NCI-H2029 treated with DMSO at 0.1 percent for 48 hours (cell line): ENCODE results near the gene RASGRP1.
"Not testable (repeated sequence)": the region's sequence is repeated elsewhere in the genome, so short reads cannot be mapped to it uniquely, and the experiment has no call there.

Source experiments
- DNase-seq: peaks from one replicate; lab custom pipeline; 2025; lab: John Stamatoyannopoulos, UW

RASGRP1 gene

DNA sequence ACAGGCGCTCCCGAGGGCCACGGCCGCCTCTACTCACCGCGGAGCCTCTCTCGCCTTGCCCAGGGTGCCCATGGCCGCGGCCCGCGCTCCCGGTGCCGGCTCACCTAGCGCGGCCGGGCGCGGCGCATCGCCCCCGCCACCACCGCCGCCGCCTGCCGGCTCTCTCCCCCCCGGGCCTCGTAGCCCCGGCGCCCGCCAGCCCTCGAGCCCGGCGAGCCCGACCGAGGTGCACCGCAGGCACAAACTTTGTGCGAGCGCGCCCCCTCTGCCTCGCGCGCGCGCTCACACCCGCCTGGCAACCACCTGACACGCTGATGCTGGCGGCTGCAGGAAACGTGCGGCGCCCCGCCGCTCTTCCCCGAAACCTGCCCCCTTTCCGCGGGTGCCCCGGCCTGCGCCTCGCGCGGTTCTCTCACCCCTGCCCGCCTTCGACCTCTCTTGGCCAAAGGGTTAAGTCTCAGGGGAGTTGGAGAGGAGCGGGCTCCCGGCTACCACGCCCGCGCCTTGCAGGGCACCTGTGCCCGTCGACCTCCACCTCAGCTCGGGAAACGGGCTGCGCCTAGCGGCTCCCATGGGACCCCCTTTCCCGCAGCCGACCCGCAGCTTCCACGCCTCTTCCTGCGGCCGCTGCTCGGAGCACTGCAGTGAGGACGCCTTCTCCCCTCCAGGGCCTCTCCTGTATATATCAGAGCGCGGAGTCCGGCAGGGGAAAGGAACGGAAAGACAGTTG, at the start of gene RASGRP1:
Gene RASGRP1 (minus strand): TSS at position 258 of the 730 bp plus-strand sequence. CDS start 186 bp downstream, at position 72.
- DNase-seq: no peak

DNA sequence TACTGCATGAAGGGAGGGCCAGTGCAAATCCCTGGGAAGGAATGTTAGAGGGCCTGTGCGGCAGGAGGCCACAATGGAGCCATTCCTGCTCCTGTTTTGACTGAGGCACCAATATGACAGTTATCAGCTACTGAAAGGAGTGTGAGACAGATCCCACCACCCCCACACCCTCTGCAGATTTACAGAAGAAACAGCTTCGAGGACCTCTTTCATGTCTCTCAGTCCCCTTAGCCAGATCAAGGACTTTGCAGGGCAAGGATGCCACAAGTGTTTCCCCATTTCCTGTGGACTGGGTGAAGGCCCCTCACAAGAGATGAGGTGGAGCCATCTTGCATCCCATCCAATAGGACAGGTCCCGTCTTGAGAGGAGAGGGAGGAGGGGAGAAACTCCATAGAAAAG, 48.5 kb upstream of the RASGRP1 start:
- DNase-seq: no peak

DNA sequence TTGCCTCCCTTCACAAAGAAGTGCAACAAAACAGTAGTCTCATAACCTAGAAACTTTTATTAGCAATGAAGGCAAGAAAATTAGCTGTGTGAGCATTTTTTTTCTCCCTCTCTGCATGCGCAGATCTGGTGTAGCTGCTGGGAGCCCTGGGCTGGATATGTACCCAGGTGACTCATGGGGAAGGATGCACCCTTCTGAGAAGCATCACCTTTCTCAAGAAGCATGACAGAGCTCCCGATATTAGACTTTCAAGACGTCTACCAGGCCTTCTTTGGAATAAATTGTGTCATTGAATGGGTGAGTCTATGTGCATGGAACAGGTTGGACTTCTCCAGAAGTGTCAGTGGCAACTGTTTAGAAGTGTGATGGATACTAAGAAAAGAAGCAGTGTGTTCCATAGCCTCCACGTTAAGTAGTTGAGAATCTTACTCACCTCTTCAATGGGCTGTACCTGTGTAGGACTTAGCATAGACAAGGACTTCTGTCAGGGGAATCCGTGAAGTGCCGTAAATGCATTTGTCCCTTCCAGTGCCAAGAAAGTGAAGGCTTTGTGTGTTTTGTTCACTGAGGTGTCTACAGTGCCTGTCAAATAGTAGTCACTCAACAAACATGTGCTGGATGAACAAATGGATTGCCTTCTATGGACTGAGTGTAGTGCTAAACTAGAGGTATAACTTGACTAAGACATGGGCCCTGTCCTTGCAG, 47.7 kb upstream of the RASGRP1 start:
- no peak for DNase-seq

DNA sequence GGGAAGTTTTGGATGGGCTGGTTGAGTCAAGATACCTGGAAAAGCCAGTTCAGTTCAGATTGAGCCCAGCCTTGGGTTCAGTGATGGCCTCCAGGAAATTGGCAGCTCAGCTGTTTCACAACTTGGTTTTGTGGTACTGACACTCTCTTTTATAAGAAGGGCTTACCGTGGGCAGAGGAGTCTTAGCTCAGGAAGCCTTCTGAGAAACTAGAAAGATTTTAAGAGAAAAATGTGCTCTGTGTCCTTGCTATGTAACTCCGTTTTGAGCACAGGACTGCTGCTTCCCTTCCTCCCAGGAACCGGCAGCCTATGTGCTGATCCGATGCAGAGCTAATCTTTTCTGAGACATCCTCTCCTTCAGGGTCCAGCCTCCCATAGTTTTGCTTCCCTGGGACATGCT, 46.6 kb upstream of the RASGRP1 start:
- DNase-seq: no peak

DNA sequence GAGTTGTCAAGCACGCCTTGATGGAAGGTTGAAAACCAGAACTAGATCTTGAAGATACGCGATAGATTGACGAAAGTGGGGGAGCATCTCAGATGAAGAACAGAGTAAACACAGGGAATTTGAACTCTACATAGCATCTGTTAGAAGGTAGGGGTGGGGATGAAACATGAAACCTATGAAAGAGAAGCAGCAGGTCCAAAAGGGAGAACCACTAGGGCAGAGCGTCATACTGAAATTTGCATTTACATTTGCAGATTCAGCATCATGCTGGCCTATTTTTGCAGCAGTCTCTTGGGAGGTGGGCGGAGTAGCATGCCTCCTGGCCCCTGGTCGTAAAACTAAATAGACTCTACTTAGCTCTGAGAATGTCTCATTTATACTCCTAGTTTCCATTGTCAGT, 46.1 kb upstream of the RASGRP1 start:
- DNase-seq: no peak

DNA sequence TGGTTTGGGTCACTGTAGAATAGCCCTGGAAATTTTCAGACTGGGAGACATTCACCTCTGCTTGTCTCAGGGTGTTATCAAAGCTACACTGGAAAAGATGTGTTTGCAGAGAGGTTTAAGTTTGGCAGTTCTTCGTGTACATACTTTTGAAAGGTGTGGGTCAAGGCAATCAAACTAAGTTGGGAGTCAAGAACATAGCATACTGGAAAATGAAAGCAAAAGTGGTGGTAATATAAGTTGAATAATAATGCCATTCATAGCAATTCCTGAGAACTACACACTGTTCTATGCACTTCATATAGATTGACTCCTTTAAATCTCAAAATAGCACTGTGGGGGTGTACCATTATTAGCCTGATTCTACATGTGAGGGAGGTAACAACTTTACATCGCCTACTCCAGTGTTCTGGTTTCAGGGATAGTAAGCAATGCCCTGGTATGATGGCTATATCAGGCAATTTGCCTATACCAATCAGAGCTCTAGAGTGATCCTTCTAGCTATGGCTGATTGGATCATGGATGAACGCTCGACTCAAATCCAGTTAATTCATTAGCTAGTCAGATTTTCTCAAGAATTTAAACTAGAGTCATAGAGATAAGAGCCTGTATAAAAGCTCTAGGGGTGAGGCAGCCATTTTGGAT, 44.6 kb upstream of the RASGRP1 start:
- no peak for DNase-seq

DNA sequence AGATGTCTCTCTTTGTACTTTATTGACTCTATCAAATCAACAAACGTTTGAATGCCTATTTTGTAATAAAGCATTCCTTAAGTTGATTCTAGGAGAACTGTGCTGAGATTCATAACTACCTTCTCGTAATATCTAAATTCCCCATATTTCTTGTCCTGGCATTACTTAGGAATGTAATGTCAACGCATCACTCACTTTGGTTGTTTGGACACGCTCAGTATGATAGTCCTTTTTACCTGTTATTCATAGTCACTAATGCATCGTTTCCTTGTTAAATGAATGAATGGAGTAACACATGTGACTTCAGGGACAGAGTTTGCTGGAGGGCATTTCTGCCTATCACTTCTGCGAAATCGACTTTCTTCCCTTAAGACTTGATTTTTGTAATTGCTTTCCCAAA, 44.1 kb upstream of the RASGRP1 start:
- DNase-seq: no peak

DNA sequence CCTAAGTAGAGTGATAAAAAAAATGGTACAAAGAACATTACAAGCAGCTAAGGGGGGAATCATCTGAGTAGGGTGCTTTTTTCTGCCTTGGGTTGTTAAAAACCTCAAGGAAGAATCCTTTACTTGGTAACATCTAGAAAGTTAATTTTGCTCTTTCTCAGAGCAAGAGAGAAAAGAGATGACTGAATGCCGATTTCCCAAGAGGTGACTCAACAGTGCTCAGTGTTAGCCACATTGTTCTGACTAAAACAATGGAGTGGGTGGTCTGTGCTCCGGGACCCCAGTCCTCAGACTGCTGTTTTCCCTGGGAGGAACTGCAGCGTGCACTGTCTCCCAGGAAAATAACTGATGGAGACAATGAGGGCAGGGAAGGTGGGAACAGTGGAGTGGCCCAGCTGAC, 41.1 kb upstream of the RASGRP1 start:
- no peak for DNase-seq

DNA sequence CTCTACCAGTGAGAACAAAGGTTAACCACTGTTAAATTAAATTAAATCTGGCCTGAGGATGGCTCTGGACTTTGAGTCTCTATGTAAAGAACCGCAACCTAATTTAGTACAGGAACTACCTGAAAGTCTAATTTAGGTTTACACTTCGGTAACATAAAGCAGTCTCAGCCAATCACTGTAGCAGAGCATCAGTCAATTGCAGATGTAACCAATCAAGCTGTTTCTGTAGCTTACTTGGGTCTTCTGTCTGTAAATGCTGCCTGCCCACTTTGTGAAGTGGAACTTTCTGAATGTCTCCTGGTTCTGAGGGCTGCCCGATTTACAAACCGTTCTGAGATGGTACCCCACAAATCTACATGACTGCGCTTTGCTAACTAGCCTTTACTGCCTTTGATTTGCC, 39.1 kb upstream of the RASGRP1 start:
- no peak for DNase-seq

DNA sequence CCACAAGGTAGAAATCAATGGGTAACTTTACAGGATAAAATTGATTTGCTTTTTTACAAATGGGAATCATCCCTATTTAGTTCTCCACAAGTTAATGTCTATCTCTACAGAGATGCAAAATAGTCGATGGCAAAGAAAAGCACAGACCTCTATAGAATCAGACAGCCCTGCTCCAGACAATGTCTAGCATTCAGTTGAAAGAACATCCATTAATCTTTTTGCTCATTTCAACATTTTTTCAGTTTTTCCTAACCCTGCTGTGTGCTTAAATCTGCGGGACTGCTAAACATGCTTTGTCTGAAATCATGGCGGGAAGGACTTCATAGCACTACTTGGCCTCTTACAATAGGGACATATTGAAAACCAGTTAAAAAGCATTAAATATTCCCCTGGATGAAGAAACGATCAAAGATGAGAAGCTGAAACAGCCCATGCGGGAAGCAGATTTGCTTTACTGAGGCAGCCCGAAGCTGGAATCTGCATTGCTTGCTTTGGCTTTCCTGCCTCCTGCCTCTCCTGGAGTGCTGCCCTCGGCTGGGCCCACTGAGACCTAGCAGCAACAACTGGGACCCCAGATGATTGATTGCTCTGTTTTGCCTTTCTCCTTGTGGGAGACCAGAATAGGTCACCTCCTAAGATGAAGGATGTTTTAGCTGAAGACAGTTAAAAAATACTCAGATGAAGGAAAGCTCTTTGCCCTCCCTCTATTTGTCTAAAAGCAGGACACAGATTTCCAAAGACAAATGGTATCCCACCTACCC, 38.5 kb upstream of the RASGRP1 start:
- DNase-seq: no peak

DNA sequence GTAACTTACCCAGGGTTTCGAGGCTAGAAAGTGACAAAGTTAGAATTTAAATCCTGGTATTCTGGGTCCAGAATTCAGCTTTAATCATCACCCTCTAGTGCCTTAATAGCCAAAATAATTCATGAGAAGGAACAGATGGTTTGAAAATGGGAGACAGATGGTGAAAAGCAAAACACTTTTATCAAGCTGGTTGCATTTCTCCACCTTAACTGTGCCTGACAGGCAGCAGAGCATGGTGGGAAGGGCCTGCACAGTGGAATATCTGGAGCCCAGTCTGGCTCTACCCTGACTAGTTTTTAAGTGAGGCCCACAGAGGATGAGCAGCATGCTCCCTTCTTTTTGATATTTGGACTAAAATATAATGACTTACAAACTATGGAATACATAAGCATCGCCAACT, 35.6 kb upstream of the RASGRP1 start:
- no peak for DNase-seq

DNA sequence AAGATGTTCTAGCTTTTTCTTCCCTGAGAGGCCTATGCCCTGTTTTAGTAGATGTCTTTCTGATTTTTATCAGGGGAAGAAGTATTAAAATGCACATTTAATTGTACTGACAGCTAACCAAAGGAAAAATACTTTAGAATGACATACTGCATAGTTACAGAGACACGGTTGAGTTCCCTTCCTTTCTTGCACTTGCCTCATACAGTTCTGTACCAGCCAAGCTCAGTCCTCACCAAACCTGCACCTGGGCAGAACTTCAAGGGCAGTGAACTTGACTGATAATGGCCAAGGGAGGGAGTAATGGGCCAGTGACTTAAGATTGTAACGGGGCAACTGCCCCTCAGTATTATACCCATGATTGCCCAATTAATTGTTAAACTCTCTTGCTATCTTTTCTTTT, 34.1 kb upstream of the RASGRP1 start:
- no peak for DNase-seq

DNA sequence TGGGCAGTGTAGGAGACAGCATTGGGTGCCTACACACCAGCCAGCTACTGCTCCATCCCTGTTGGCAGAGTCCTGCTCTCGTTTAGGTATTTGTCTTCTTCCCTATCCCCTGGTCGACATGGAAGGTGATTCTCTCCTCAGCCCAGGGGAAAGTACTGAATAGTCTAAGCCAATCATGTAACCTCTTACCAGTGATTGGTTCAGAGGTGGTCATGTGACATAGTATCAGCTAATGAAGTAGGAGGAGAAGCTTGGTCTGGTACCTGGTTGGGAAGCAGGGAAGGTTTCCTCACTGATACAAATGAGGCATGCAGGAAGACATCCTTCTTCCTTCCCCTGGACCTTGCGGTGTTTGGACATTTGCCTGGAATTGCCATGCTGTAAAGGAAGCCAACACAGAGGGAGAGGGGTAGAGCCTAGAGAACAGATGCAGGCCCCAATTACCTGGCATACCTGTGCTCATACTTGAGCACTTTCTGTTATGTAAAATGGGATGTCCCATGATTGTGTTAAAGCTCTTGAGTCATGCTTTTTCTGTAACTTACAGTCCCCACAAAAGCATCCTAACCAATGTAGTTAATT, 32.7 kb upstream of the RASGRP1 start:
- no peak for DNase-seq

DNA sequence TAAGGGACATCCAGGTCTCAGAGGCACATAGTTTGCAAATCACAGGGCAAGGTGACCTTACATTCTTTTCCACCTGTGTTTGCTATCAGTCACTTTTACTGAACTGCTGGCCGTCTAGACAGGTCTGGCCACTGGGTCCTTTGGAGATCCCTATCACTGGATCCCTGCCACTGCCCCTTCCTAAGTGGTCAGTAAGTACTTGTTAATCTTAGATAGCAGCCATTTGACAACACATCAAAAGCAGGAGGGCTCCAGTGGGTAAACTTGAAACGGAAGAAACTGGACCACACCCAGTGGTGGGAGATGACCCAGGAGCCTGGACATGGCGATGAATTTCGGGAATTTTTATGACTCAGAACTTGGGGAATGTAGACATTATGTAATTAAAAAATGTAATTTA, 28.9 kb upstream of the RASGRP1 start:
- DNase-seq: no peak

DNA sequence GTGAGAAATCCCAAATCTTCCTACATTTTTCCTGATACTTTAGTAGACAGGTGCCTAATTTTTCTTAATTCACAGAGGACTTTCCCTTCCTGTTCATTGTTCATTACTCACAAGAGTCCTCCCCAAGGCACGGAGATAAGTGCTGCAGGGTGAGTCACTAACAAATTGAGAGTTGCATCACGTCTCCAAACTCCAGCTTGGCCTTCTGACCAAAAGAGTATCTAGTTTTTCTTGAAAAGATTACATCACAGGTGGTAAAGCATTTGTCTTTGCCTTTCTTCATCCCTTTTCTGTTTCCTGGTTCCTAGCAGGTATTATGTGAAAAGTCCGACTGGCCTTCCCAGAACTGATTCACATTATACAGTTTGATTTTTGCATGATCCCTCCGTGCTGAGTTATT, 24.9 kb upstream of the RASGRP1 start:
- no peak for DNase-seq

DNA sequence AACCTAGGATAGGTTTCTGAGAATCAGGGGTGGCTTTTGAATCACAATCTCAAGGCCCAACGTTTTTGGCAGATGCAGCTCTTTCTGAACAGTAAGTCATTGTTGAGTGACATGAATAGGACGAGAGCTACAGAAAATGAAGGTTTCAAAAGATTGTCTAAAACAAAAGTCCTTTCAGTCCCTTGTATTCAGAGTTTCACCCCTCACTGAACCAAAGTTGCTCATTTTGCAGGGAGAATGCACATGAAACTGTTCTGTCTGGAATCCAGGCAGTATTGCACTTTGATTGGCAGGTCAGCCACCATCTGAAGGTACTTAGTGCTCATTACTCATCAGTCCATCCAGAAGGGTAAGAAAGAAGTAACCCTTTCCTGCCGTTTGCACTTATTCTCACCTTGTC, 24.1 kb upstream of the RASGRP1 start:
- DNase-seq: no peak

DNA sequence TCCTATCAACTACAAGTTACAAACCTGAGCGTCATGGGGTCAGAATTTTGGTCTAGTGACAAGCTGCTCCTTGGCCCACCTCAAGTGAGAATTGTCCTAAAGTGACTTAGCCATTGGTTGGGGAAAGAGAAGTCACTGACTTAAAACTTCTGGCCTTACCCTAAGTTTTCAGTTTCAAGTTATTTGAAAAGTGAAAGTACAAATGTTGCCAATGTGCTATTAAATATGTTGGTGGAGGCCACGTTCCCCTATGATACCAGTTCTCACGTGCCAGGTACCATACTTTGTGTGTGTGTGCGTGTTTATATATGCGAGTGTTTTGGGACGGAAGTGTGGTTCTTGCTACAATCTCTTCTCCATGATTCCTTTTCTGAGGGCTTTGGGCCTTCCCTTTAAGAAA, 22.6 kb upstream of the RASGRP1 start:
- DNase-seq: no peak

DNA sequence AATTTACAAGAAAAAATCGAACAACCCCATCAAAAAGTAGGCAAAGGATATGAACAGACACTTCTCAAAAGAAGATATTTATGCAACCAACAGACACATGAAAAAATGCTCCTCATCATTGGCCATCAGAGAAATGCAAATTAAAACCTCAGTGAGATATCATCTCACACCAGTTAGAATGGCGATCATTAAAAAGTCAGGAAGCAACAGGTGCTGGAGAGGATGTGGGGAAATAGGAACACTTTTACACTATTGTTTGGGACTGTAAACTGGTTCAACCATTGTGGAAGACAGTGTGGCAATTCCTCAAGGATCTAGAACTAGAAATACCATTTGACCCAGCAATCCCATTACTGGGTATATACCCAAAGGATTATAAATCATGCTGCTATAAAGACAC, 21.4 kb upstream of the RASGRP1 start:
- not testable (repeated sequence) for DNase-seq

DNA sequence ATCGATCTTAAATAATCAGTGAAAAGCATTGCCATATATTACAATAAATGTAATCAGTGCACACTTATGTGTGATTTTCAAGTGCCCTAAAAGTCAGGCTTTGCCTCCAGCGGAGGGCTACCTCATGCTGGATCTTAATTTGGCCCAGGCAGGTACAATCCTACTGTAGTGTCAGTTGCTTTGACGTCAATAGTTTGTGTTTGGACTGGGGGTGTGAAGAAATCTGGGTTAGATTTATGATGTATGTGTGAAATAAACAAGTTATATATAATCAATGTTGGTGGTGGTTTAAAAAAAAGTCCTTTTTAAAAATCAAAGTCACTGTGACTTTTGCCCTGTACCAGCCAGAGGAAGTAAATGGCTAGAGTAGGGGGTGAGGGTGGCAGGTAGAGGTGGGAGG, 14.0 kb upstream of the RASGRP1 start:
- no peak for DNase-seq

DNA sequence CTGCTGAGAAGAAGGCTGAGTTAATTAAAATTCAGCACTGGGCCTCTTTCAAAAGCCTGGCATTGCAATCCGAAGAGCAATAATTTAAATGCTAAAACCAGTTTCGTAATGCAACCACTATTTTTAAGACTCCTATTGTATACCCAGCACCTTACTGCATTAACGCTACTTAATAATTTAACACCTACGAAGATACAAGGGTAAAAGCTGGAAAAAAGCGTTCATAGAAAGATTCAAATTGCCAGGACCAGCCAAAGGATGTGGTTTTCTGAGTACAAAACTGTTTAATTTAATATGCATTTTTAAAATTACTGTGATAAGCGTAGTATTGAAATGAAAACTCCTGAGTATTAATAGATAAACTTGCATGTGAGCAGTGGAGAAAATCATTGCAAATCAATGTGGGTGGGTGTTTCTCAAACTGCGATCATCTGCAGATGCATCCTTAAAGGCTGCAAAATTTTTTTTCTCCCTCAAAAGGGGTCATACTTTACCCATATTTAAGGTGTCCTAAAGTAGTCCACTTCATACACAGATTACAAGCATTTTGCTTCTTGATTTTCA, 12.9 kb upstream of the RASGRP1 start:
- no peak for DNase-seq

DNA sequence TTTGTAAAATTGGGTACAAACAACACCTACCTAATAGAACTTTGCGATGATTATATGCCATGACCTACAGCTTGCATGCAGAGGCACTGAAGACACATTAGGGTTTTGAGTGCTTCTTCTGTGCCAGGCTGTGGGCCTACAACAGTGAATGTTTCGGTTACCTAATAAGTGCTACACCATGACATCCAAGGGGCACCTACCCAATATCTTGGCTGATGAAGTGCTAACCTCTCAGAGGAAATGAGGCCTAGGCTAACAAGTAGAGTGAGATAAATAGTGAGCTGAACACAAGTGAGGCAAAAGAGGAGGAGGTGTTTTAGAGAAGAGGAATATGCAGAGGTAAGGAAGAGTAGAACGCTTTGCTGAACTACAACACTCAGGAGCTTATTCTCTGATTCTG, 12.2 kb upstream of the RASGRP1 start:
- no peak for DNase-seq

DNA sequence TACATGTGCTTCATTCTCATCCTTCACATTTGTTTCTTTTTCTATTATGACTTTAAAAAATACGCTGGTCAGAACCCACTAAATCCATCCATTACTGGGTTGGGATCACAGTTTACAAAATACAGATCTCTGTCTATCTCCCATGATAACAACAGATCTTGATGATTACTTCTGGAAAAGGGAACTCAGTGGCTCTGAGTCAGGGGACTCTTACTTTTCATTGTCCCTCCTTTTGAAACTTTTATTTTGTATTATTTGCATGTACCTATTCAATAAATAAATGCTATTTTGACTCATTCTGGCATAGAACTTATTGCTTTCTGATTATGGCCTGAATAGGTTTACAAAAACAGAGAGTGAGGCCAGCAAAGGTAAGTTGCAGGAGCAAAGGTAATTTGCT, 11.6 kb upstream of the RASGRP1 start:
- DNase-seq: no peak
